WTC11 (cell line): ENCODE results near the gene USH2A. TPM values are rescaled to one million over a fixed set of nuclear protein-coding genes. Genes with fewer than 3 reads are reported as not detected.

ENCODE experiments used
- ATAC-seq: fragments of 200-7000 bp; cut with Tn5 transposase; 2 replicates; pipeline ENCODE4 v1.10.0; 2021; ENCODE audit warnings: mild to moderate bottlenecking, moderate library complexity
- CTCF ChIA-PET: fragments of 300-600 bp; sonication (Branson Sonifier 250); formaldehyde crosslinking; loops from one replicate; lab custom pipeline; 2021; ENCODE audit warnings: antibody characterized with exemption; lab: Charles Lee
- POLR2A ChIA-PET: fragments of 350-600 bp; sonication (Branson Sonifier 250); formaldehyde crosslinking; loops from one replicate; lab custom pipeline; 2021; ENCODE audit warnings: antibody characterized with exemption; lab: Charles Lee
- DNase-seq: peaks from one replicate; pipeline ENCODE4 v3.0.0; 2021; ENCODE audit warnings: low spot score
- H3K27ac Mint-ChIP-seq: 2 replicates; pipeline ENCODE4 v1.8.0; 2021; ENCODE audit warnings: mixed read lengths
- H3K27me3 Mint-ChIP-seq: 2 replicates; pipeline ENCODE4 v1.8.0; 2021; ENCODE audit warnings: low read depth, mild to moderate bottlenecking, moderate library complexity, mixed read lengths
- H3K36me3 Mint-ChIP-seq: 2 replicates; pipeline ENCODE4 v1.8.0; 2021; ENCODE audit warnings: mixed read lengths
- H3K4me1 Mint-ChIP-seq: 2 replicates; pipeline ENCODE4 v1.8.0; 2022; ENCODE audit warnings: mixed read lengths
- H3K4me3 Mint-ChIP-seq: 2 replicates; pipeline ENCODE4 v1.8.0; 2021; ENCODE audit warnings: mild to moderate bottlenecking, moderate library complexity, mixed read lengths
- H3K9me3 Mint-ChIP-seq: 2 replicates; pipeline ENCODE4 v1.8.0; 2021; ENCODE audit warnings: mixed read lengths
- AR ChIP-seq: fragments of 250-450 bp; sonication (Bioruptor Pico); IDR thresholded peaks from 2 replicates; pipeline ENCODE4 v1.9.0; 2021; ENCODE audit warnings: mild to moderate bottlenecking
- CREM ChIP-seq: sonication (generic); formaldehyde crosslinking; IDR thresholded peaks from 2 replicates; pipeline ENCODE4 v1.8.1; 2022; ENCODE audit warnings: mild to moderate bottlenecking, missing genetic modification reagents, moderate library complexity
- E2F4 ChIP-seq: sonication (generic); formaldehyde crosslinking; IDR thresholded peaks from 2 replicates; pipeline ENCODE4 v1.8.1; 2022; ENCODE audit warnings: low read depth, mild to moderate bottlenecking, moderate library complexity, missing genetic modification reagents, borderline replicate concordance
- FOXJ3 ChIP-seq: sonication (generic); formaldehyde crosslinking; IDR thresholded peaks from 2 replicates; pipeline ENCODE4 v1.9.0; 2021; ENCODE audit warnings: missing genetic modification reagents, mild to moderate bottlenecking, borderline replicate concordance
- GABPB1 ChIP-seq: sonication (generic); formaldehyde crosslinking; IDR thresholded peaks from 2 replicates; pipeline ENCODE4 v1.8.1; 2023; ENCODE audit warnings: mild to moderate bottlenecking, missing genetic modification reagents
- HMGA2 ChIP-seq: fragments of 250-450 bp; sonication (Bioruptor Pico); IDR thresholded peaks from 2 replicates; pipeline ENCODE4 v1.4.0; 2021; ENCODE audit warnings: mild to moderate bottlenecking, moderate library complexity
- NFATC4 ChIP-seq: fragments of 250-450 bp; sonication (Bioruptor Pico); IDR thresholded peaks from 2 replicates; pipeline ENCODE4 v1.9.0; 2021; ENCODE audit warnings: mild to moderate bottlenecking
- OVOL2 ChIP-seq: fragments of 250-450 bp; sonication (Bioruptor Pico); IDR thresholded peaks from 2 replicates; pipeline ENCODE4 v1.9.0; 2021; ENCODE audit warnings: mild to moderate bottlenecking, borderline replicate concordance
- PREB ChIP-seq: sonication (generic); formaldehyde crosslinking; IDR thresholded peaks from 2 replicates; pipeline ENCODE4 v1.8.1; 2022; ENCODE audit warnings: mild to moderate bottlenecking, missing genetic modification reagents, moderate library complexity, borderline replicate concordance
- PRRX2 ChIP-seq: fragments of 250-450 bp; sonication (Bioruptor Pico); IDR thresholded peaks from 2 replicates; pipeline ENCODE4 v1.8.0; 2021; ENCODE audit warnings: mild to moderate bottlenecking
- RORB ChIP-seq: fragments of 250-450 bp; sonication (Bioruptor Pico); IDR thresholded peaks from 2 replicates; pipeline ENCODE4 v1.9.0; 2021; ENCODE audit warnings: mild to moderate bottlenecking
- SMAD3 ChIP-seq: sonication (generic); formaldehyde crosslinking; IDR thresholded peaks from 2 replicates; pipeline ENCODE4 v1.8.0; 2022; ENCODE audit warnings: missing genetic modification reagents, mild to moderate bottlenecking, borderline replicate concordance
- SMAD4 ChIP-seq: sonication (generic); formaldehyde crosslinking; IDR thresholded peaks from 2 replicates; pipeline ENCODE4 v1.8.0; 2022; ENCODE audit warnings: mild to moderate bottlenecking, missing genetic modification reagents
- SOX15 ChIP-seq: fragments of 250-450 bp; sonication (Bioruptor Pico); IDR thresholded peaks from 2 replicates; pipeline ENCODE4 v1.9.0; 2021; ENCODE audit warnings: mild to moderate bottlenecking
- SP1 ChIP-seq: sonication (generic); formaldehyde crosslinking; conservative IDR thresholded peaks from 2 replicates; pipeline ENCODE4 v1.8.1; 2022; ENCODE audit warnings: missing genetic modification reagents
- USF2 ChIP-seq: sonication (generic); formaldehyde crosslinking; IDR thresholded peaks from 2 replicates; pipeline ENCODE4 v1.8.1; 2023; ENCODE audit warnings: mild to moderate bottlenecking, missing genetic modification reagents, moderate library complexity
- ZBTB43 ChIP-seq: sonication (generic); formaldehyde crosslinking; IDR thresholded peaks from 2 replicates; pipeline ENCODE4 v1.8.1; 2023; ENCODE audit warnings: mild to moderate bottlenecking, missing genetic modification reagents
- ZNF138 ChIP-seq: sonication (generic); formaldehyde crosslinking; conservative IDR thresholded peaks from 2 replicates; pipeline ENCODE4 v1.8.1; 2022; ENCODE audit warnings: mild to moderate bottlenecking, moderate library complexity, missing genetic modification reagents
- total RNA-seq: library from RNA; stranded (reverse); gene quantifications from 3 replicates; pipeline ENCODE4 v1.2.3, GENCODE V29; 2021
- TF ChIP-seq, protein P1 (sequence below): sonication (generic); formaldehyde crosslinking; IDR thresholded peaks from 2 replicates; pipeline ENCODE4 v1.8.0; 2022; ENCODE audit warnings: mild to moderate bottlenecking, missing genetic modification reagents
- TF ChIP-seq, protein P2 (sequence below): sonication (generic); formaldehyde crosslinking; IDR thresholded peaks from 2 replicates; pipeline ENCODE4 v1.8.1; 2023; ENCODE audit warnings: mild to moderate bottlenecking, missing genetic modification reagents, moderate library complexity

USH2A gene
- total RNA-seq, 1 experiment from 2014 or later = 0.37 TPM

- no peak overlapping the region for H3K4me3 Mint-ChIP-seq
- CTCF ChIA-PET = interaction anchor here (0.6 kb wide), 1 partner anchor 1759 kb away, joined by 5 read pairs; no protein-coding TSS in a partner anchor
- no peaks in the 10 kb centered on the region for H3K4me1 Mint-ChIP-seq
Measured at GRCh38 chr1:215894617-215895016, 528.6 kb downstream of the USH2A start.

More at GRCh38 chr1:215894617-215895016, 528.6 kb downstream of the USH2A start:
- H3K36me3 Mint-ChIP-seq = no peaks in the 10 kb centered on the region
- TF ChIP-seq SMAD4 (CRISPR knock-in tag) (no peak), SP1 (CRISPR knock-in tag) (no peak), RORB (CRISPR knock-in tag) (no peak), GABPB1 (CRISPR knock-in tag) (no peak), SOX15 (CRISPR knock-in tag) (no peak), E2F4 (no peak), AR (CRISPR knock-in tag) (no peak), ZBTB43 (no peak), ZNF138 (no peak), NFATC4 (no peak), OVOL2 (CRISPR knock-in tag) (no peak), PREB (CRISPR knock-in tag) (no peak), FOXJ3 (no peak), USF2 (no peak), HMGA2 (CRISPR knock-in tag) (no peak), SMAD3 (CRISPR knock-in tag) (no peak), CREM (CRISPR knock-in tag) (no peak), PRRX2 (CRISPR knock-in tag) (no peak)
- TF ChIP-seq, protein P1, sequence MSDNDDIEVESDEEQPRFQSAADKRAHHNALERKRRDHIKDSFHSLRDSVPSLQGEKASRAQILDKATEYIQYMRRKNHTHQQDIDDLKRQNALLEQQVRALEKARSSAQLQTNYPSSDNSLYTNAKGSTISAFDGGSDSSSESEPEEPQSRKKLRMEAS (CRISPR knock-in tag) = no peak
- TF ChIP-seq, protein P2, sequence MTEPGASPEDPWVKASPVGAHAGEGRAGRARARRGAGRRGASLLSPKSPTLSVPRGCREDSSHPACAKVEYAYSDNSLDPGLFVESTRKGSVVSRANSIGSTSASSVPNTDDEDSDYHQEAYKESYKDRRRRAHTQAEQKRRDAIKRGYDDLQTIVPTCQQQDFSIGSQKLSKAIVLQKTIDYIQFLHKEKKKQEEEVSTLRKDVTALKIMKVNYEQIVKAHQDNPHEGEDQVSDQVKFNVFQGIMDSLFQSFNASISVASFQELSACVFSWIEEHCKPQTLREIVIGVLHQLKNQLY = no peak
- no peaks in the 10 kb centered on the region for H3K9me3 Mint-ChIP-seq
- DNase-seq = no peak
- ATAC-seq = peak; percentile 61
- POLR2A ChIA-PET = no interaction called here
- no peaks in the 10 kb centered on the region for H3K27me3 Mint-ChIP-seq
- 0 out of 2 replicates have a peak overlapping the region, but pooled peaks have one; percentile 5 for H3K27ac Mint-ChIP-seq
